Mucosa of descending colon (tissue), 3 donors: ENCODE measurements around the gene CELF5. TPM values are rescaled to one million over a fixed set of nuclear protein-coding genes. Genes with fewer than 3 reads are reported as not detected.
"Not testable (repeated sequence)": the region's sequence is repeated elsewhere in the genome, so short reads cannot be mapped to it uniquely, and the experiment has no call there.

ENCODE experiments used
- ATAC-seq: fragments of 200-7000 bp; cut with Tn5 transposase; one replicate; pipeline ENCODE4 v1.9.1; 2020; ENCODE audit warnings: mild to moderate bottlenecking, moderate library complexity
- DNase-seq, 3 donors: peaks; one replicate each; pipeline ENCODE4 v3.0.0-alpha.2; 2020
- H3K36me3 ChIP-seq: fragments of 200-600 bp; one replicate; pipeline ENCODE4 v1.8.0; 2021; ENCODE audit warnings: low read depth, mild to moderate bottlenecking
- H3K4me1 ChIP-seq: fragments of 200-600 bp; one replicate; pipeline ENCODE4 v1.8.0; 2021; ENCODE audit warnings: low read depth, mild to moderate bottlenecking
- H3K4me3 ChIP-seq: fragments of 200-600 bp; one replicate; pipeline ENCODE4 v1.8.0; 2021; ENCODE audit warnings: mild to moderate bottlenecking
- H3K9me3 ChIP-seq: fragments of 200-600 bp; one replicate; pipeline ENCODE4 v1.8.0; 2021; ENCODE audit warnings: mild to moderate bottlenecking
- intact Hi-C, 2 donors: fragments of 100-400 bp; cut with DNase I in 1 of 2; cut with micrococcal nuclease in 1 of 2; formaldehyde crosslinking; loops; one replicate each; pipeline versions ENCODE4 v1.11.0 to v1.11.1; 2022; cut with DNase I, micrococcal nuclease
- total RNA-seq, 3 donors: library from RNA; stranded (reverse); fragmentation: NEBNext Ultra II Directional in 2 of 3; extraction: Animal tissue kit (Norgen Biotek cat#: 25700) in 2 of 3; gene quantifications; one replicate each; pipeline versions ENCODE4 v1.2.1 to v1.2.4, GENCODE V29; 2021 to 2023
- TF ChIP-seq, protein P1 (sequence below): fragments of 200-600 bp; IDR thresholded peaks from one replicate; pipeline ENCODE4 v1.8.0; 2022; ENCODE audit warnings: antibody characterized with exemption, mild to moderate bottlenecking
- donor health status: DM: no; HTN: no; CAD: no; lungs with moderate emphysema.
- donor health status: DM: no; HTN: no; CAD: no.
- donor health status: DM: no; HTN: yes; CAD: no.

The CELF5 gene
- total RNA-seq, 3 donors from 2014 or later: 0.75 to 2.7 (median 0.79) TPM

DNA sequence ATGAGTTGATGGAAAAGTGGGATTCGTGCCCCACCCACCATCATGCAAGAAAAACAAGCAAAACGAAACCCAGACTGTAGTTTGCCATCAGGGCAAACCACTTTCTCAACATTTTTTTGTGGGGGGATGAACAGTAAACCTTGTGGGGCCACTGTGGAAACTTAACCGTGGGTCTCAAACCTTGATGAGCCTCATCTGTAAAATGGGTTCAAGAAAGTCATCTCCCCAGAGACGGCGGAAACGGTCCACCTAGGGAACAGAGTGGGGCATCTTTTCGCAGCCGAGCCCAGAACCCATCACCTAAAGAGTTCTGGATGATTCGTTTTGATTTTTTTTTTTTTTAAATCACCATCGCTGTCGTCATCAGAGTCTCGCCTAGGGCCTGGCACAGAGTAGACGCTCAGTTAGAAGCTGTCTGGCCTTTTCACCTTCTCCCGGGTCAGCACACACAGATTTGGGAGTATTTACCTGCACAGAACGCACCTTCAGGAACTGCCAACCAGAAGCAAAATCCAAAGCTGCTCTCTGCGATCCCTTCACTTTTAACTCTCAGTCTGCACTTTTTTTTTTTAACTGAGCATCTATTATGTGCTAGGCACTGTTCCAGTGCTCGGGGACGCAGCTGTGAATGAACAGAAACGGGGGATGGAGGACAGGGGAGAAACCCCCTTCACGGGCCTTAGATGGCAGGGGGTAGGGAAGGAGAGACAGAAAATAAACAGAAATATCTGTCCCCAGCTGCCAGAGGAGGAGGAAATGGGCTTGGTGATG is 69.8 kb downstream of the CELF5 start:
- H3K4me1 ChIP-seq: peaks cover 3% of the 10 kb centered on the region
- H3K9me3 ChIP-seq: no peaks in the 10 kb centered on the region
- H3K4me3 ChIP-seq: no peak overlapping the region
- DNase-seq (peak in 1 of 3 donors; percentile 8), ATAC-seq (no peak)
- TF ChIP-seq, protein P1, sequence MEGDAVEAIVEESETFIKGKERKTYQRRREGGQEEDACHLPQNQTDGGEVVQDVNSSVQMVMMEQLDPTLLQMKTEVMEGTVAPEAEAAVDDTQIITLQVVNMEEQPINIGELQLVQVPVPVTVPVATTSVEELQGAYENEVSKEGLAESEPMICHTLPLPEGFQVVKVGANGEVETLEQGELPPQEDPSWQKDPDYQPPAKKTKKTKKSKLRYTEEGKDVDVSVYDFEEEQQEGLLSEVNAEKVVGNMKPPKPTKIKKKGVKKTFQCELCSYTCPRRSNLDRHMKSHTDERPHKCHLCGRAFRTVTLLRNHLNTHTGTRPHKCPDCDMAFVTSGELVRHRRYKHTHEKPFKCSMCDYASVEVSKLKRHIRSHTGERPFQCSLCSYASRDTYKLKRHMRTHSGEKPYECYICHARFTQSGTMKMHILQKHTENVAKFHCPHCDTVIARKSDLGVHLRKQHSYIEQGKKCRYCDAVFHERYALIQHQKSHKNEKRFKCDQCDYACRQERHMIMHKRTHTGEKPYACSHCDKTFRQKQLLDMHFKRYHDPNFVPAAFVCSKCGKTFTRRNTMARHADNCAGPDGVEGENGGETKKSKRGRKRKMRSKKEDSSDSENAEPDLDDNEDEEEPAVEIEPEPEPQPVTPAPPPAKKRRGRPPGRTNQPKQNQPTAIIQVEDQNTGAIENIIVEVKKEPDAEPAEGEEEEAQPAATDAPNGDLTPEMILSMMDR: no peak
- no peaks in the 10 kb centered on the region for H3K36me3 ChIP-seq
- intact Hi-C loops: no loop called here

DNA sequence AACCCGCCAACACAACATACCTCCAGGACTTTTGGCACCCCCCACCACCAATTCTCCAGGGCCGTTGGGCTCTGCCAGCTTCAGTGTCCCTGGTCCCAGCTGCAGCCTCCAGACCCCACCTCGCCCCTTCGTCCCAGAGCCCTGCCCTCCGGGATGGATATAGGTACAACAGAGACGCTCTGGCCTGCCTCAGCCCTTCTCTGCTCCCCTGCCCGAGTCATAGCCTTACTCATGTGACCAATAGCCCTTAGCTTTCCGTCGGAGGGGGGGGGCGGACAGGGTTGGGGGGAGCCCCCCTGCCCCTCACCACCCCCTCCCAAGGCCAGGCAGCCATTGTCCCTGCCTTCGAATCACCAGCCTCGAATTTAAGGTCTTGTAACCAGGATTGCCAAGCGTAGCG is 71.1 kb downstream of the CELF5 start:
- no peak for ATAC-seq
- TF ChIP-seq, protein P1: no peak

DNA sequence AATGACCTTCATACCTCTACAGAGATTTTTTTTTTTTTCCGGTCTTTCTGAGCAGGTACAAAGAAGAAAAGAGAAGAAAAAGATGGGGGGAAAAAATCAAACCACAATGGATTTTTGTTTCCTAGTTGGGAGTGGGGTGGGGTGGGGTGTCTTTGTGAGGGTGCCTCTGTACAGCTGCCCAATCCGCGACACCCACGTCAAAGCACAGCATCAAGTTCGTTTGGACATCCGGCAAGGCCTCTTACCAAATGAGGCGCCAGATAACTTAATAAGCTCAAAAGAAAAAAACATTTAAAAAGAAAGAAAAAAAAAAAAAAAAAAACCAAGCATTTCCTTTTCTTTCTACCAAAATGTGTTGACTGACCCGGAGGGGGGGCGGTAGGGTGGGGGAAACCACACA is 71.6 kb downstream of the CELF5 start:
- Histone ChIP-seq H3K9me3 (no peaks in the 10 kb centered on the region), H3K36me3 (no peaks in the 10 kb centered on the region), H3K4me3 (no peak overlapping the region), H3K4me1 (peaks cover 3% of the 10 kb centered on the region)
- TF ChIP-seq, protein P1: no peak
- intact Hi-C loops: no loop called here
- ATAC-seq (no peak), DNase-seq (no peak)

More for the DNA sequence above, 71.1 kb downstream of the CELF5 start:
- Histone ChIP-seq H3K36me3 (no peaks in the 10 kb centered on the region), H3K4me1 (peaks cover 3% of the 10 kb centered on the region), H3K9me3 (no peaks in the 10 kb centered on the region), H3K4me3 (no peak overlapping the region)
- intact Hi-C loops: no loop called here
- peak in 1 of 3 donors; percentile 36 for DNase-seq

DNA sequence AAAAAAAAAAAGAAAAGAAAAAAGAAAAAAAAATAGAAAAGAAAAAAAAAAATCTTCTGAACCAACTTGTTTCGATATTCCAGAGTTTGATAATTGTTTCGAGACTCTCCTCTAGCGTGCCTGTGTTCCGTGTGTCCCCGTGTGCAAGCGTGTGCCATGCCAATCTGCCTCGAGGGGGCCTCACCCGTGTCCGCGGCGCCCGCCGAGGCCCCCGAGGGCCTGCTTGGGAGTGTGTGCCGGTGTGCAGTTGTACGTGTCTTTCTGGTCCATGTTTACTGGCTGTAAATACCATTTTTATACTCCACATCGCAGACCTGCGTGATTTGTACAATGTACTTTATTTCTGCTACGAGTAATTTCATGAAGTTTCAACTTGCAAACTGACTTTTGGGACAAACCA is 72.0 kb downstream of the CELF5 start:
- H3K36me3 ChIP-seq: no peaks in the 10 kb centered on the region
- intact Hi-C loops: no loop called here
- TF ChIP-seq, protein P1: no peak
- H3K4me3 ChIP-seq: no peak overlapping the region
- ATAC-seq (no peak), DNase-seq (peak in 1 of 3 donors; percentile 5)
- H3K9me3 ChIP-seq: no peaks in the 10 kb centered on the region
- H3K4me1 ChIP-seq: peaks cover 3% of the 10 kb centered on the region

DNA sequence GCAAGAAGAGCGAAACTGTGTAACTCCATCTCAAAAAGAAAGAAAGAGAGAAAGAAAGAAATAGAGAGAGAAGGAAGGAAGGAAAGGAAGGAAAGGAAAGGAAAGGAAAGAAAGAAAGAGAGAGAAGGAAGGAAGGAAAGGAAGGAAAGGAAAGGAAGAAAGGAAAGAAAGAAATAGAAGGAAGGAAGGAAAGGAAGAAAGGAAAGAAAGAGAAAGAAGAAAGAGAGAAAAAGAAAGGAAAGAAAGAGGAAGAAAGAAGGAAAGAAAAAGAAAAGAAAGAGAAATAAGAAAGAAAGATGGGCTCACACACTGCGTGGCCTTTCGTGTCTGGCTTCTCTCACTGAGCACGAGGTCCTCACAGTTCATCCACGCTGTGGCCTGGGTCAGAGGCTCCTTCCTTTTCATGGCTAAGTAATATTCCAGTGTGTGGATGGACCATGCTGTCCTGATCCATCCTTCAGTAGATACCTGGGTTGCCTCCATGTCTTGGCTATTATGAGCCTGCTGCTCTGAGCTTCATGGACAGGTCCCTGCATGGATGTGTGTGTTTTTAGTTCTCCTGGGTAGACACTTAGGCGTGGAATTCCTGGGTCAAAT is 74.5 kb downstream of the CELF5 start:
- H3K4me1 ChIP-seq: no peaks in the 10 kb centered on the region
- no peak overlapping the region for H3K4me3 ChIP-seq
- intact Hi-C loops: no loop called here
- TF ChIP-seq, protein P1: no peak
- DNase-seq (no peak), ATAC-seq (no peak)
- peaks cover 6% of the 10 kb centered on the region for H3K9me3 ChIP-seq
- no peaks in the 10 kb centered on the region for H3K36me3 ChIP-seq

DNA sequence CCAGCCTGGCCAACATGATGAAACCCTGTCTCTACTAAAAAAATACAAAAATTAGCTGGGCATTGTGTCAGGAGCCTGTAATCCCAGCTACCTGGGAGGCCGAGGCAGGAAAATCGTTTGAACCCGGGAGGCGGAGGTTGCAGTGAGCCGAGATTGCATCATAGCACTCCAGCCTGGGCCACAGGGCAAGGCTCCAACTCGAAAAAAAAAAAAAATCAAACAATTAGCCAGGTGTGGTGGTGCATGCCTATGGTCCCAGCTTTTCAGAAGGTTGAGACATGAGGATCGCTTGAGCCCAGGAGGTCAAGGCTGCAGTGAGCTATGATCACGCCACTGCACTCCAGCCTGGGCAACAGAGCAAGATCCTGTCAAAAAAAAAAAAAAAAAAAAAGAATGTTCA is 76.1 kb downstream of the CELF5 start:
- H3K9me3 ChIP-seq, H3K4me3 ChIP-seq, ATAC-seq, H3K36me3 ChIP-seq, intact Hi-C loops, H3K4me1 ChIP-seq: not testable (repeated sequence)
- DNase-seq: peak in 1 of 3 donors; percentile 19
